ENCODE measurements around the gene TMIGD2.

DNA sequence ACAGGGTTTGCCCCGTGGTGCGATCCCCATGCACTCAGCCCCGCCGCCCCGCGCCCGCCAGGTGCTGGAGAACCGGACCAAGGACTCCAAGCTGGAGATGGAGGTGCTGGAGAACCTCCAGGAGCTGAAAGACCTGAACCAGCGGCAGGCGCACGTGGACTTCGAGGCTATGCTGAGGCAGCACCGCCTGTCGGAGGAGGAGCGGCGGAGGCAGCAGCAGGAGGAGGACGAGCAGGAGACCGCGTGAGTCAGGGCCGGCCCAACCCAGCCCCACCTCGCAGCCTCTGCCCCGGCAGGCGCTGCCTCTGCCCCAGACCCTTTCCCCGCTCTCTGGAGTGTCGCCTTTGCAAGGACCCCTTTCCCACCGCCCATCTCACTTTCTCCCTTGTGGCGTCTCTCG is 44.0 kb downstream of the TMIGD2 start:
- TF ChIP-seq POLR2AphosphoS5 (IDR thresholded peaks at IDR 0.05) = no peak
- TF ChIP-seq, protein P1, sequence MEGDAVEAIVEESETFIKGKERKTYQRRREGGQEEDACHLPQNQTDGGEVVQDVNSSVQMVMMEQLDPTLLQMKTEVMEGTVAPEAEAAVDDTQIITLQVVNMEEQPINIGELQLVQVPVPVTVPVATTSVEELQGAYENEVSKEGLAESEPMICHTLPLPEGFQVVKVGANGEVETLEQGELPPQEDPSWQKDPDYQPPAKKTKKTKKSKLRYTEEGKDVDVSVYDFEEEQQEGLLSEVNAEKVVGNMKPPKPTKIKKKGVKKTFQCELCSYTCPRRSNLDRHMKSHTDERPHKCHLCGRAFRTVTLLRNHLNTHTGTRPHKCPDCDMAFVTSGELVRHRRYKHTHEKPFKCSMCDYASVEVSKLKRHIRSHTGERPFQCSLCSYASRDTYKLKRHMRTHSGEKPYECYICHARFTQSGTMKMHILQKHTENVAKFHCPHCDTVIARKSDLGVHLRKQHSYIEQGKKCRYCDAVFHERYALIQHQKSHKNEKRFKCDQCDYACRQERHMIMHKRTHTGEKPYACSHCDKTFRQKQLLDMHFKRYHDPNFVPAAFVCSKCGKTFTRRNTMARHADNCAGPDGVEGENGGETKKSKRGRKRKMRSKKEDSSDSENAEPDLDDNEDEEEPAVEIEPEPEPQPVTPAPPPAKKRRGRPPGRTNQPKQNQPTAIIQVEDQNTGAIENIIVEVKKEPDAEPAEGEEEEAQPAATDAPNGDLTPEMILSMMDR (IDR thresholded peaks at IDR 0.05) = no peak
- no peak for TF ChIP-seq POLR2A (IDR thresholded peaks at IDR 0.05)

All from breast epithelium (tissue), 3 donors.